ENCODE results near the gene F8.
"Not testable (repeated sequence)": the region's sequence is repeated elsewhere in the genome, so short reads cannot be mapped to it uniquely, and the experiment has no call there.

The F8 gene

GRCh38 chrX:154885057-154885456, 137.5 kb downstream of the F8 start:
- DNase-seq (ENCODE audit: low read depth in 2 of 2): not testable (repeated sequence)

DNA sequence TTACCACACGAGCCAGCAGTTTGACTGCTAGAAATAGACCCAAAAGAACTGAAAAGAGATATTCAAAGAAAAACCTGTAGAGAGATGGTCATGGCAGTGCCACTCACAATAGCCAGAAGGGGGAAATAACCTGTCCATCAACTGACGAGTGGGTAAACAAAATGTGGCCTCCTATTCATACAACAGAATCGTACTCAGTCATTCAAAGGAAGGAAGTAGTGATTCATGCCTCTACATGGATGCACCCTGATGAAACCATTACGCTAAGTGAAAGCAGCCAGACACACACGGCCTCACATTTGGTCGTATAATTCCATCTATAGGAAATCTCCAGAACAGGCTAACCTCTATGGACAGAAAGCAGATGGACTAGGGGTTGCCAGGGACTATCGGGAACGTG, 138.5 kb downstream of the F8 start:
- not testable (repeated sequence) for DNase-seq (ENCODE audit: low read depth in 2 of 2)

GRCh38 chrX:154873329-154873728, 149.2 kb downstream of the F8 start:
- DNase-seq (ENCODE audit: low read depth in 2 of 2): no peak

DNA sequence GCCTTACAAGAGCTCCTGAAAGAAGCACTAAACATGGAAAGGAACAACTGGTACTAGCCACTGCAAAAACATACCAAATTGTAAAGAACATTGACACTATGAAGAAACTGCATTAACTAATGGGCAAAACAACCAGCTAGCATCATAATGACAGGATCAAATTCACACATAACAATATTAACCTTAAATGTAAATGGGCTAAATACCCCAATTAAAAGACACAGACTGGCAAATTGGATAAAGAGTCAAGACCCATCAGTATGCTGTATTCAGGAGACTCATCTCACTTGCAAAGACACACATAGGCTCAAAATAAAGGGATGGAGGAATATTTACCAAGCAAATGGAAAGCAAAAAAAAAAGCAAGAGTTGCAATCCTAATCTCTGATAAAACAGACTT, 154.0 kb downstream of the F8 start:
- DNase-seq (ENCODE audit: low read depth in 2 of 2): not testable (repeated sequence)

- DNase-seq (ENCODE audit: low read depth in 2 of 2): no peak
These were observed 167.3 kb downstream of the F8 start for GRCh38 chrX:154855256-154855655.

- DNase-seq (ENCODE audit: low read depth in 2 of 2): no peak
These were observed 171.4 kb downstream of the F8 start for GRCh38 chrX:154850957-154851611.

GRCh38 chrX:154840856-154841255, 181.7 kb downstream of the F8 start:
- peak; percentile 37 to 48 for DNase-seq (ENCODE audit: low read depth in 2 of 2)

- no peak for DNase-seq (ENCODE audit: low read depth in 2 of 2)
These were observed 186.4 kb downstream of the F8 start for GRCh38 chrX:154836163-154836562.

DNA sequence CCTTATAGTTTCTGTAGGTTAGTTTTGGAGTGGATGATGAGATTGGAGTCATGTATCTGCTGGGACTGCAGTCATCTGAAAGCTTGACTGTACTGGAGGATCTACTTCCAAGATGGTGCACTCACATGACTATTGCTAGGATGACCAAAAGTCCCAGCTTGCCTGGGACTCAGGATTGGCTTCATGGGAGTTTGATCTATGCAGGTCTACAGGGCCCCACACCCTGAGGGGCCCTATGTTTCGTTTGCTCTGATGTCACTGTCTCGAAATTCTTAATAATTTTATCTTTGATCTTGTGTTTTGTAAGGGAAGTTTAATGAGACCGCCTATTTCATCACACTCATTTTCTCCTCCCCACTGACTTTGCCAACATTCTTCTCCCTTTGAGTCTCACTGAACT, 188.0 kb downstream of the F8 start, which contains the start of gene SMIM9:
Gene SMIM9 (minus strand): TSS at position 101 of the 400 bp plus-strand sequence. CDS start 3,806 bp downstream, outside the sequence.
- DNase-seq (ENCODE audit: low read depth in 2 of 2): no peak

GRCh38 chrX:154833746-154834274, 188.7 kb downstream of the F8 start:
- DNase-seq (ENCODE audit: low read depth in 2 of 2): no peak

GRCh38 chrX:154829926-154830442, 192.5 kb downstream of the F8 start:
- DNase-seq (ENCODE audit: low read depth in 2 of 2): no peak

GRCh38 chrX:154829134-154829533, 193.4 kb downstream of the F8 start:
- DNase-seq (ENCODE audit: low read depth in 2 of 2): no peak

DNA sequence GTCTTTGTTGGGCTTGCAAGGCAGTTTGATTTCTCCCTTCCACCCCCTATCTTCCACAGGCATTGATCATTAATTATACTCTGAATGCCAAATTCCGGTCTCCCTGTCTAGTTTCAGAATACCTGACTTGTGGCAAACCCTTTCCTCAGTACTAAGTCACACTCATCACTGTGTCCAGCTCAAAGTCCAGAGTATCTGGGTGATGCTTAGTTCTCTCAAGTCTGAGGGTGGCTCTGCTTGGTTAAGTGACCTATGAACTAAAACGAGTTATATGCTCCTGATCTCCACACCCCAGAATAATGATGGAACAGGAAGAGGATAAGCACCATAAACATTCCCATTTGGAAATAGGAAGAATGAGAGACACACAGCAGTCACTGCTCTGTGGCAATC, 194.5 kb downstream of the F8 start:
- DNase-seq (ENCODE audit: low read depth in 2 of 2): no peak

DNA sequence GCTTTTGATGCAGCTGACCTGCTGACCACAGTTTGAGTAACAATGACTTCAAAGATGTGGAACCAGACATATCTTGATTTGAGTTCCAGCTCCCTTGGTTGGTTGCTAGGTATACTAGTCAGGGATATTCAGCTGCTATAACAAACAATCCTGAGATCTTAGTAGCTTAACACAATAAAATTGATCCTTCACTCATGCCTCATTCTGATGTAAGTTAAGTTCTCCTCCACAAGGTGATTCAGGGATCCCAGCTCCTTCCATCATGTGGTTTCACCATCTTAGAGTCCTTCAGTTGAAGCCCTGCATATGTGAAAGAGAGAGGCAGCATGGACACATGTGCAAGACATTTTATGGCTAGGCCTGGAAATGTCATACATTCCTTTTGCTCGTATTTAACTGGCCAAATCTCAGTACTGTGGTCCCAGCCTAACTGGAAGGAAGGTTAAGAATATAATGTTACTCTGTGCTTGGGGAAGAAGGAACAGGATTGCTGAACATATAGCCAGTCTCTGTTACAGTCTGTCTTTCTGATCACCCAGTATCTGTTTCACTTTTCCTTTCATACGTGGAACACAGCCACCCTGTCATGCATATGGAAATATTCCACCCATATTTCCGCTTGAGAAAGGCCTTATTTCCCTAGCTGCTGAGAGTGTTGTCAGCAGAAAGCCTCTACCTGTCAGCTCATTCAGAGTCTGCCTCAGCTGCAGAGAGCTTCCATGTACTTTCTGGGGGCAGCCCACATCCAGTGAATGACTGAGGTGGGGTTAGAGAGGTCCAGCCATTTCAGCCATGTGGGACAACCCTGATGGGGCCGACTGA, 195.1 kb downstream of the F8 start:
- DNase-seq (ENCODE audit: low read depth in 2 of 2): no peak

GRCh38 chrX:154825586-154825985, 196.9 kb downstream of the F8 start:
- DNase-seq (ENCODE audit: low read depth in 2 of 2): not testable (repeated sequence)

DNA sequence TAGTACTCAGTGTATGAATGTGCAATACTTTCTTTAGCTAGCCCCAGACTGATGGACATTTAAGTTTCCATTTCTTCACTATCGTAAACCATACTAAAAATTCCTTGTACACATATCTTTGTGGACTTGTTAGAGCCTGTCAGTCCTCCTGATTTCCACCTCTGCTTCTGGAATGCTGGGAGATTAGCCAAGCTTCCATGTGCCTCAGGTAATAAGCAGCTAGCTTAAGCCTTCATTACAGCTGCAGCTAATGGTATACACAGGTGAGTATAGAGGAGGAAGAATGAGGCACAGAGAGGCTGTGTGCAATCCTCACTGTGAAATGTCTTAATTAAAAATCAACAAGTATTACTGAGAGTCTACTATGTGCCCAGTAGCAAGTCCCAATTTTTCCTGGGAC, 197.9 kb downstream of the F8 start:
- DNase-seq (ENCODE audit: low read depth in 2 of 2): no peak

GRCh38 chrX:154822029-154822428, 200.5 kb downstream of the F8 start:
- no peak for DNase-seq (ENCODE audit: low read depth in 2 of 2)

- DNase-seq (ENCODE audit: low read depth in 2 of 2): no peak
These were observed 201.0 kb downstream of the F8 start for GRCh38 chrX:154821523-154821922.

GRCh38 chrX:154819771-154820341, 202.7 kb downstream of the F8 start:
- no peak for DNase-seq (ENCODE audit: low read depth in 2 of 2)

GRCh38 chrX:154818916-154819770, 203.4 kb downstream of the F8 start:
- DNase-seq (ENCODE audit: low read depth in 2 of 2): no peak

GRCh38 chrX:154817048-154817618, 205.4 kb downstream of the F8 start:
- DNase-seq (ENCODE audit: low read depth in 2 of 2): not testable (repeated sequence)
